Measurements from ENCODE around the gene KCNIP4.

The KCNIP4 gene

GRCh38 chr4:21989351-21989750 lies 40.8 kb upstream of the KCNIP4 start:
- no peak overlapping the region for H2AFZ ChIP-seq (ENCODE audit: low read depth)
- H3K4me3 ChIP-seq (IDR thresholded peaks at IDR 0.05; ENCODE audit: insufficient read depth, low read depth, low read length): no peak overlapping the region
- H3K4me1 ChIP-seq (ENCODE audit: low read depth, poor library complexity, severe bottlenecking): no peaks in the 10 kb centered on the region
- H3K9ac ChIP-seq: no peak overlapping the region
- H3K36me3 ChIP-seq (ENCODE audit: insufficient read depth): no peaks in the 10 kb centered on the region
- no peaks in the 10 kb centered on the region for H3K79me2 ChIP-seq (ENCODE audit: insufficient read depth, low read depth)
- H3K4me2 ChIP-seq: no peak overlapping the region
- H3K27me3 ChIP-seq (ENCODE audit: insufficient read depth, low read depth): no peaks in the 10 kb centered on the region
- no peak for TF ChIP-seq CTCF (conservative IDR thresholded peaks at IDR 0.05; ENCODE audit: low read depth, low read length)
- no peak overlapping the region for H3K27ac ChIP-seq
- H4K20me1 ChIP-seq (ENCODE audit: insufficient read depth): no peaks in the 10 kb centered on the region

- H3K27me3 ChIP-seq (ENCODE audit: insufficient read depth, low read depth): no peaks in the 10 kb centered on the region
- H2AFZ ChIP-seq (ENCODE audit: low read depth): no peak overlapping the region
- no peak overlapping the region for H3K27ac ChIP-seq
- no peak overlapping the region for H3K4me3 ChIP-seq (IDR thresholded peaks at IDR 0.05; ENCODE audit: insufficient read depth, low read depth, low read length)
- H3K36me3 ChIP-seq (ENCODE audit: insufficient read depth): no peaks in the 10 kb centered on the region
- H3K79me2 ChIP-seq (ENCODE audit: insufficient read depth, low read depth): no peaks in the 10 kb centered on the region
- no peaks in the 10 kb centered on the region for H4K20me1 ChIP-seq (ENCODE audit: insufficient read depth)
- no peaks in the 10 kb centered on the region for H3K4me1 ChIP-seq (ENCODE audit: low read depth, poor library complexity, severe bottlenecking)
- no peak for TF ChIP-seq CTCF (conservative IDR thresholded peaks at IDR 0.05; ENCODE audit: low read depth, low read length)
- H3K4me2 ChIP-seq: no peak overlapping the region
- H3K9ac ChIP-seq: no peak overlapping the region
Measured at GRCh38 chr4:21986307-21986706, 37.7 kb upstream of the KCNIP4 start.

- no peaks in the 10 kb centered on the region for H3K36me3 ChIP-seq (ENCODE audit: insufficient read depth)
Measured at GRCh38 chr4:21982087-21982486, 33.5 kb upstream of the KCNIP4 start.

GRCh38 chr4:21979196-21979595 lies 30.6 kb upstream of the KCNIP4 start:
- H4K20me1 ChIP-seq (ENCODE audit: insufficient read depth): no peaks in the 10 kb centered on the region
- no peak overlapping the region for H2AFZ ChIP-seq (ENCODE audit: low read depth)
- H3K4me2 ChIP-seq: no peak overlapping the region
- no peak overlapping the region for H3K4me3 ChIP-seq (IDR thresholded peaks at IDR 0.05; ENCODE audit: insufficient read depth, low read depth, low read length)
- no peaks in the 10 kb centered on the region for H3K79me2 ChIP-seq (ENCODE audit: insufficient read depth, low read depth)
- H3K4me1 ChIP-seq (ENCODE audit: low read depth, poor library complexity, severe bottlenecking): no peaks in the 10 kb centered on the region
- TF ChIP-seq CTCF (conservative IDR thresholded peaks at IDR 0.05; ENCODE audit: low read depth, low read length): no peak
- no peaks in the 10 kb centered on the region for H3K27me3 ChIP-seq (ENCODE audit: insufficient read depth, low read depth)
- no peaks in the 10 kb centered on the region for H3K36me3 ChIP-seq (ENCODE audit: insufficient read depth)
- no peak overlapping the region for H3K9ac ChIP-seq
- no peak overlapping the region for H3K27ac ChIP-seq

More at GRCh38 chr4:21982087-21982486, 33.5 kb upstream of the KCNIP4 start:
- Histone ChIP-seq H3K9ac (no peak overlapping the region), H2AFZ (ENCODE audit: low read depth) (no peak overlapping the region), H3K27ac (no peak overlapping the region), H3K27me3 (ENCODE audit: insufficient read depth, low read depth) (no peaks in the 10 kb centered on the region), H3K4me3 (IDR thresholded peaks at IDR 0.05; ENCODE audit: insufficient read depth, low read depth, low read length) (no peak overlapping the region), H3K4me1 (ENCODE audit: low read depth, poor library complexity, severe bottlenecking) (no peaks in the 10 kb centered on the region), H3K79me2 (ENCODE audit: insufficient read depth, low read depth) (no peaks in the 10 kb centered on the region), H3K4me2 (no peak overlapping the region), H4K20me1 (ENCODE audit: insufficient read depth) (no peaks in the 10 kb centered on the region)
- TF ChIP-seq CTCF (conservative IDR thresholded peaks at IDR 0.05; ENCODE audit: low read depth, low read length): no peak

All from KMS-11 (cell line).